GM23338 (cell line): ENCODE data around the gene SBF2. TPM values are rescaled to one million over a fixed set of nuclear protein-coding genes. Genes with fewer than 3 reads are reported as not detected.

Source experiments
- ATAC-seq: fragments of 200-7000 bp; cut with Tn5 transposase; 3 replicates; pipeline ENCODE4 v1.9.1; 2020
- DNase-seq: peaks from one replicate; pipeline ENCODE4 v3.0.0-alpha.2; 2015; ENCODE audit warnings: low spot score
- H2AFZ ChIP-seq: fragments of 200-600 bp; sonication (generic); 2 replicates; pipeline ENCODE4 v1.8.0; 2016; ENCODE audit warnings: antibody characterized with exemption, mild to moderate bottlenecking, moderate library complexity
- H3F3A ChIP-seq: fragments of 200-600 bp; sonication (generic); replicated peaks from 2 replicates; pipeline ENCODE4 v1.8.0; 2017; ENCODE audit warnings: antibody characterized with exemption, mixed run types, low read depth
- H3K27ac ChIP-seq: fragments of 200-600 bp; sonication (generic); 2 replicates; pipeline ENCODE4 v1.6.1; 2016; ENCODE audit warnings: low read depth
- H3K27me3 ChIP-seq: fragments of 200-600 bp; sonication (generic); 2 replicates; pipeline ENCODE4 v1.8.0; 2016; ENCODE audit warnings: mild to moderate bottlenecking, mixed run types, moderate library complexity; ENCODE audit not compliant: insufficient read depth
- H3K36me3 ChIP-seq: fragments of 200-600 bp; sonication (generic); 2 replicates; pipeline ENCODE4 v1.8.0; 2016; ENCODE audit warnings: mild to moderate bottlenecking; ENCODE audit not compliant: insufficient read depth
- H3K4me1 ChIP-seq: fragments of 200-600 bp; sonication (generic); 2 replicates; pipeline ENCODE4 v1.8.0; 2016; ENCODE audit warnings: mild to moderate bottlenecking, moderate library complexity; ENCODE audit not compliant: insufficient read depth
- H3K4me2 ChIP-seq: fragments of 200-600 bp; sonication (generic); 2 replicates; pipeline ENCODE4 v1.7.1; 2017; ENCODE audit warnings: mixed run types
- H3K4me3 ChIP-seq: fragments of 200-600 bp; sonication (generic); 2 replicates; pipeline ENCODE4 v1.6.1; 2016; ENCODE audit warnings: mixed run types
- H3K79me2 ChIP-seq: fragments of 200-600 bp; sonication (generic); replicated peaks from 2 replicates; pipeline ENCODE4 v1.8.0; 2017; ENCODE audit warnings: mild to moderate bottlenecking; ENCODE audit not compliant: insufficient read depth
- H3K9me2 ChIP-seq: fragments of 200-600 bp; sonication (generic); 2 replicates; pipeline ENCODE4 v1.8.0; 2017; ENCODE audit not compliant: insufficient read depth
- H4K20me1 ChIP-seq: fragments of 200-600 bp; sonication (generic); replicated peaks from 2 replicates; pipeline ENCODE4 v1.8.0; 2017; ENCODE audit warnings: mild to moderate bottlenecking; ENCODE audit not compliant: insufficient read depth
- H3K27ac Mint-ChIP-seq: 2 replicates; pipeline ENCODE4 v1.8.0; 2020; ENCODE audit warnings: inconsistent platforms, mild to moderate bottlenecking, moderate library complexity, mixed read lengths
- H3K27me3 Mint-ChIP-seq: 3 replicates; pipeline ENCODE4 v1.8.0; 2022; ENCODE audit warnings: low read depth, mild to moderate bottlenecking, moderate library complexity, mixed read lengths, inconsistent platforms; ENCODE audit not compliant: insufficient read depth, poor library complexity
- H3K36me3 Mint-ChIP-seq: 3 replicates; pipeline ENCODE4 v1.8.0; 2021; ENCODE audit warnings: low read depth, mild to moderate bottlenecking, inconsistent platforms, moderate library complexity, mixed read lengths
- H3K4me1 Mint-ChIP-seq: 3 replicates; pipeline ENCODE4 v1.8.0; 2020; ENCODE audit warnings: mild to moderate bottlenecking, inconsistent platforms, mixed read lengths
- H3K4me3 Mint-ChIP-seq: 3 replicates; pipeline ENCODE4 v1.8.0; 2021; ENCODE audit warnings: moderate library complexity, mild to moderate bottlenecking, inconsistent platforms, mixed read lengths
- H3K9me3 Mint-ChIP-seq: 3 replicates; pipeline ENCODE4 v1.8.0; 2020; ENCODE audit warnings: moderate library complexity, mild to moderate bottlenecking, inconsistent platforms, mixed read lengths
- CREB1 ChIP-seq: fragments of 250-450 bp; sonication (Bioruptor Pico); IDR thresholded peaks from 2 replicates; pipeline ENCODE4 v1.5.0; 2020; ENCODE audit warnings: low read depth, mild to moderate bottlenecking, moderate library complexity
- CTCF ChIP-seq, 2 experiments: fragments of 200-600 bp in 1 of 2; sonication (generic) in 1 of 2; conservative IDR thresholded peaks; 2 replicates each; pipeline versions ENCODE4 v1.5.1 to v1.6.1; 2016 to 2017; ENCODE audit warnings: antibody characterized with exemption in 2 of 2, low read depth in 2 of 2, mild to moderate bottlenecking in 2 of 2, moderate library complexity in 1 of 2
- EZH2 ChIP-seq: fragments of 200-600 bp; sonication (generic); IDR thresholded peaks from one replicate; pipeline ENCODE4 v1.8.0; 2017; ENCODE audit warnings: antibody characterized with exemption, mild to moderate bottlenecking, low read depth; ENCODE audit not compliant: unreplicated experiment
- EZH2phosphoT487 ChIP-seq: fragments of 200-600 bp; sonication (generic); IDR thresholded peaks from one replicate; pipeline ENCODE4 v1.8.1; 2018; ENCODE audit warnings: antibody characterized with exemption; ENCODE audit not compliant: unreplicated experiment
- JUNB ChIP-seq: IDR thresholded peaks from one replicate; pipeline ENCODE4 v1.6.1; 2016; ENCODE audit warnings: antibody characterized with exemption; ENCODE audit not compliant: unreplicated experiment
- NANOG ChIP-seq: IDR thresholded peaks from 2 replicates; pipeline ENCODE4 v1.6.1; 2016; ENCODE audit warnings: antibody characterized with exemption, borderline replicate concordance
- ZNF331 ChIP-seq: fragments of 250-450 bp; sonication (Bioruptor Pico); IDR thresholded peaks from 2 replicates; pipeline ENCODE4 v1.5.0; 2020; ENCODE audit warnings: low read depth, mild to moderate bottlenecking, moderate library complexity
- polyA plus RNA-seq: library from polyadenylated mRNA; unstranded; fragments of >200 nt; fragmentation: Nextera tagmentation; extraction: Ambion mirVana; gene quantifications from 2 replicates; pipeline ENCODE4 v1.2.1, GENCODE V29; 2016
- total RNA-seq: library from RNA; depleted of rRNA; stranded (reverse); fragments of >200 nt; shearing (Covaris generic); gene quantifications from 2 replicates; pipeline ENCODE4 v1.2.3, GENCODE V29; 2014

Gene SBF2
- total and polyA plus RNA-seq, 2 experiments from 2014 or later = 25.6 to 53.5 TPM

GRCh38 chr11:9750551-9750950 lies 543.5 kb downstream of the SBF2 start:
- Mint-ChIP-seq H3K36me3 (peaks cover 22% of the 10 kb centered on the region), H3K4me3 (no peak overlapping the region), H3K9me3 (no peaks in the 10 kb centered on the region), H3K4me1 (peaks cover 22% of the 10 kb centered on the region), H3K27ac (no peak overlapping the region), H3K27me3 (peaks cover 4% of the 10 kb centered on the region)
- peaks cover 13% of the 10 kb centered on the region for H3K36me3 ChIP-seq
- H3K27me3 ChIP-seq = no peaks in the 10 kb centered on the region
- no peak overlapping the region for H2AFZ ChIP-seq
- H3K79me2 ChIP-seq = 0 out of 2 replicates have a peak, but pooled peaks cover 6% of the 10 kb centered on the region
- H4K20me1 ChIP-seq = no peaks in the 10 kb centered on the region
- DNase-seq = no peak
- peaks cover 14% of the 10 kb centered on the region for H3K4me1 ChIP-seq
- no peaks in the 10 kb centered on the region for H3K9me2 ChIP-seq
- no peak for ATAC-seq
- H3K27ac ChIP-seq = peak overlapping the region; percentile 57; the same call in 1 of the 2 replicates
- no peak overlapping the region for H3K4me3 ChIP-seq
- H3F3A ChIP-seq = peaks cover 8% of the 10 kb centered on the region; the same call in 1 of the 2 replicates
- no peak overlapping the region for H3K4me2 ChIP-seq
- TF ChIP-seq CTCF (conservative IDR thresholded peaks at IDR 0.05; ENCODE audit: low read depth in 2 of 2) (no peak), NANOG (no peak), ZNF331 (CRISPR knock-in tag) (no peak), CREB1 (CRISPR knock-in tag) (no peak), EZH2phosphoT487 (no peak), JUNB (no peak)

GRCh38 chr11:9748361-9748970 lies 545.6 kb downstream of the SBF2 start:
- no peak overlapping the region for H3K4me2 ChIP-seq
- H3K79me2 ChIP-seq = peaks cover 6% of the 10 kb centered on the region; the same call in 1 of the 2 replicates
- no peaks in the 10 kb centered on the region for H4K20me1 ChIP-seq
- H3K4me1 ChIP-seq = no peaks in the 10 kb centered on the region
- Mint-ChIP-seq H3K27ac (no peak overlapping the region), H3K4me1 (peaks cover 6% of the 10 kb centered on the region; the same call in 2 of the 3 replicates), H3K9me3 (peaks cover 2% of the 10 kb centered on the region; the same call in 1 of the 3 replicates), H3K27me3 (peaks cover 2% of the 10 kb centered on the region), H3K36me3 (peaks cover 26% of the 10 kb centered on the region), H3K4me3 (no peak overlapping the region)
- no peaks in the 10 kb centered on the region for H3K9me2 ChIP-seq
- H2AFZ ChIP-seq = no peak overlapping the region
- H3K27ac ChIP-seq = no peak overlapping the region
- peaks cover 13% of the 10 kb centered on the region for H3K36me3 ChIP-seq
- ATAC-seq = peak; percentile 90
- H3K4me3 ChIP-seq = no peak overlapping the region
- peaks cover 2% of the 10 kb centered on the region; the same call in 1 of the 2 replicates for H3F3A ChIP-seq
- peak; percentile 75 to 90 for TF ChIP-seq CTCF (conservative IDR thresholded peaks at IDR 0.05; ENCODE audit: low read depth in 2 of 2)
- no peak for TF ChIP-seq EZH2
- H3K27me3 ChIP-seq = no peaks in the 10 kb centered on the region
- DNase-seq = peak; percentile 81
